COR-L47 (cell line): Measurements from ENCODE around the gene PRR35.
"Not testable (repeated sequence)": the region's sequence is repeated elsewhere in the genome, so short reads cannot be mapped to it uniquely, and the experiment has no call there.

ENCODE experiments used
- DNase-seq: peaks from one replicate; lab custom pipeline; 2025; lab: John Stamatoyannopoulos, UW

PRR35 gene

DNA sequence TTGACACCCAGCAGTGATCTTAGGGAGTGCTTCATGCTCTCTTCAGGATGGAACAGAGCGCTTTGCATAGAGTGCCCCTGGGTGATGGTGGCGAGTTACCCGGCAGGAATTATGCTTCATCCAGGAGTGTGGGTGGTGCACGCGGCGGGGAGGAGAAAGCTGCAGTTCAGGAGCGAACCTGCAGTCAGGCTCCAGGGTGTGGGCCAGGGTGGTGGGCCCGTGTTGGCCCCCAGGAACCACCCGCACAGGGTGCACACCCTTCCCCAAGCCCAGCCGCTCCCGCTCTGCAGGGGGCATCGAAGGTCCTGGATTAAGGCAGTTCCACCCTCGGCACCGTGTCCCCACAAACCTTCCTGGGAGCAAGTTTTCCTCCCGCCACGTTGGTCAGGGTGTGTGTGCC is 33.6 kb downstream of the PRR35 start:
- no peak for DNase-seq

DNA sequence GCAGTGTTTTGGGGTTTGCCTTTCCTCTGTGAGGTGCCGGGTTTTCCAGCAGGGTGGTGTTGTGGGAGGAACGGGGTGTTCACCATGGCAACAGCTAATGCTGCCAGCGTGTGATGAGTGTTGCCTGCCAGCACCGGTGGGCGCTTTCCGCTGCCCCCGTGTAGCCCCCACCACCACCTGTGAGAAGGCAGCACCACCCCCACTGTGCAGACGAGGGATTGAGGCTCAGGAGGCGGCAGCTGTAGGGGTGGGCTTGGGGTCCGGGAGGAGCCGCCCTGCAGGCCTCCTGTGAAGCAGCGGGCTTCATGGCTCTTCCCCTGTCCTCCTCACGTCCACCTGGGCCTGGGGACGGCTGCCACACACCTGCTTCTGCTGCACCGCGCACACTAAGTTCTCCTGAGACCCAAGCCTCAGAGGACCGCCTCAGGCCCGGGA is 34.9 kb downstream of the PRR35 start:
- no peak for DNase-seq

- no peak for DNase-seq
Observed at GRCh38 chr16:595942-596735, 35.9 kb downstream of the PRR35 start.

DNA sequence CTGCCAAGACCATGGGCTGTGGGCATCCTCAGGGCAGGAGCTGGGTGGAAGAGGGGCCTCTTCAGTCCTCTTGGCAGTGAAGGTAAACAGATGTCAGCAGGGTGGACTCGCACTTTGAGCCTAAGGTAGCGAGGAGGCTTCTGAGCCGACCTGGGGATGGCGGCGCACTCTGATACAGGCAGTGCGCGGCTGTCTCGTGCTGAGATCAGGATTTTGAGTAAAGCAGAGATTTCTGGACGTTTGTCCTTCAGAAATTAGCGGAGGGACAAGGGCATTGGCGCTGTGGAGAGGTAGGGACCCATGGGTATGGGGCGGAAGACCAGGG is 36.5 kb downstream of the PRR35 start:
- no peak for DNase-seq

DNA sequence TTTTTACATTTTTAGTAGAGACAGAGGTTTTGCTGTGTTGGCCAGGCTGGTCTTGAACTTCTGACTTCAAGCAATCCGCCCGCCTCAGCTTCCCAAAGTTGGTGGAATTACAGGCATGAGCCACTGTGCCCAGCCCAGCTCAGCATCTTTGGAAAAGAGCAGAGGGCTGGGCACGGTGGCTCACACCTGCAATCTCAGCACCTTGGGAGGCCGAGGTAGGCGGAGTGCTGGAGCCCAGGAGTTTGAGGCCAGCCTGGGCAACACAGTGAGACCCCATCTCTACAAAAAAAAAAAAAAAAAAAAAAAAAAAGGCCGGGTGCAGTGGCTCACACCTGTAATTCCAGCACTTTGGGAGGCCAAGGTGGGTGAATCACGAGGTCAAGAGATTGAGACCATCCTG is 37.5 kb downstream of the PRR35 start:
- not testable (repeated sequence) for DNase-seq

DNA sequence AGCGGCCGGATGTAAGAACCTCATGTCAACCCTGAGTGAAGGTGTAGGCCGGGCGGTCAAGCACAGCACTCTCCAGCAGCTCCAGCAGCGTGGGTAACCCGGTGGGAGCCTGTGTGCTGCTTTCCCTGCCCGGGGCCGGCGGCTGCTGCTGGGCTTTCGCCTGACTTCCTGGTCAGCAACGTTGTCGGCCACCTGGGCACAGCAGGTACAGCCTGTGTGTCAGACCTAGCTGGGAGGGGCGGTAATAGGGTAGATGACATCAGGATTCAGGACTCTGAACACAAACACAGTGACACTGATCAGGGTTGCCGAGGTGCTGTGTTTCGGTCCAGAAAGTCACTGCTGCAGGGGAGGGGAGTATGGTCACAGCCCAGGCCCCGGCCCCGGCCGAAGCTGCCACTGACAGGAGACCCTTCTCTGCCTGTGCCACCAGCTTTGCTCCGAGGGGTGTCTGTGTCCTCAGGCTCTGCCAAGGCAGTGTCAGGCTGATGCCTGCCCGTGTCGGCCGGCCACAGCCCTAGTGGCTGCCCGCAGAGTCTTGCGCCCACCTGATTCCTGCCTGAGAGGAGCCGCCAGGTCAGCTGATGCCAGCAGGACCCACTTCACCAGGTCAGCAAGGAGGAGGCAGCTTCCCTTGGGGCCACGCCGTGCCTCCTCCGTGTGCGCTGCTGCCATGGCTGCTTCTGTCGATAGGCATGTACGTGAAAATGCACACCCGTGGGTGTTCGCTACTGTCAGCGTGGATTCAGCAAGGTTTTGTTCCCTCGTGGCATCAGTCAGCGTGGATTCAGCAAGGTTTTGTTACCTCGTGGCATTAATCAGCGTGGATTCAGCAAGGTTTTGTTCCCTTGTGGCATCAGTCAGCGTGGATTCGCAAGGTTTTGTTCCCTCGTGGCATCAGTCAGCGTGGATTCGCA is 38.9 kb downstream of the PRR35 start:
- DNase-seq = no peak

DNA sequence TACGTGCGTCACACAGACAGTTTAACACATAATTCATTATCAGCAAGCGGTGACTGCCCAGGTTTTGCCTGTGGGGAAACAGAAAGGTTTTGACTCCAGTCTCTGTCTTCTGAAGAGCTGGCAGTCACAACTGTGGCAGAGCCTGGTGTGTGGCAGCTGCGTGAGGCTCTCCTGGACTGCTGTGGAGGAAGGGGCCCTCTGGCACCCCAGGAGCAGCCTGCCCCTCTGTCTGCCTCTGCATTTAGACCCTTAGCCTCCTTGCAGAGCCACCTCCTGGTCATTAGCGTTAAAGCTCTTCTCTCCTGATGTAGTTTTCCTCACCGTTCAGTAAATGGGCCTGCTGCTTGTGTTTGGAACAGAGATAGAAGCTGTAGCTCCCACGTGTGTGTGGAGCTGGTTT is 40.6 kb downstream of the PRR35 start:
- peak; percentile 24 for DNase-seq

GRCh38 chr16:603933-604332 is 43.7 kb downstream of the PRR35 start:
- DNase-seq = no peak

GRCh38 chr16:606656-607307 is 46.6 kb downstream of the PRR35 start:
- DNase-seq = no peak

DNA sequence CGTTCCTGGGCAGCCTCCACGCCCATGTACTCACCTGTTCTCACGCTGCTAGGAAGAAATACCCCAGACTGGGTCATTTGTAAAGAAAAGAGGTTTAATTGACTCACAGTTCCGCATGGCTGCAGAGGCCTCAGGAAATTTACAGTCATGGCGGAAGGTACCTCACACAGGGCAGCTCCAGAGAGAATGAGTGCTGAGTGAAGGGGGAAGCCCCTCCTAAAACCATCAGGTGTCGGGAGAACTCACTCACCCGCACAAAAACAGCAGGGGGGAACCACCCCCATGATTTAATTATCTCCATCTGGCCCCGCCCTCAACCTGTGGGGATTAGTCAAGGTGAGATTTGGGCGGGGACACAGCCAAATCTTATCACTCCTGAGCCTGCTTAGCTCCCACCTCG is 47.8 kb downstream of the PRR35 start:
- no peak for DNase-seq

DNA sequence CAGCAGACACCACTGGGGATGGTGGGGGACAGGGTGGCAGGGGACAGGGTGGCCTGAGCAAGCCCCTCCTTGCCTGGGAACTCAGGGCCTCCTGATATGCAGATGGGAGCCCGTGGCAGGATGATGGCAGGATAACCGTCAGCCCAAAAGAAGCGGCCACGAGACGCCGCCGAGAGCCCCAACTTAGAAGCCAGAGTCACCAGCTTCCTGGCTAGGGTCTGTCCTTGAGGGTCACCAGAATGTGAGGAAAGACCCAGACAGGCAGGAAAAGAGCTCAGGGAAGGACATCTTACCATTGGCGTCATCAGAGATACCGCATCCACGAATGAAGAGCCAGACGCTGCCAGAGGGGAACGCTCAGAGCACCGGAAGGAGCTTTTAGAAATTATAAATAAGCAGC is 49.1 kb downstream of the PRR35 start:
- no peak for DNase-seq

- DNase-seq = no peak
Observed at GRCh38 chr16:609984-610383, 49.8 kb downstream of the PRR35 start.

DNA sequence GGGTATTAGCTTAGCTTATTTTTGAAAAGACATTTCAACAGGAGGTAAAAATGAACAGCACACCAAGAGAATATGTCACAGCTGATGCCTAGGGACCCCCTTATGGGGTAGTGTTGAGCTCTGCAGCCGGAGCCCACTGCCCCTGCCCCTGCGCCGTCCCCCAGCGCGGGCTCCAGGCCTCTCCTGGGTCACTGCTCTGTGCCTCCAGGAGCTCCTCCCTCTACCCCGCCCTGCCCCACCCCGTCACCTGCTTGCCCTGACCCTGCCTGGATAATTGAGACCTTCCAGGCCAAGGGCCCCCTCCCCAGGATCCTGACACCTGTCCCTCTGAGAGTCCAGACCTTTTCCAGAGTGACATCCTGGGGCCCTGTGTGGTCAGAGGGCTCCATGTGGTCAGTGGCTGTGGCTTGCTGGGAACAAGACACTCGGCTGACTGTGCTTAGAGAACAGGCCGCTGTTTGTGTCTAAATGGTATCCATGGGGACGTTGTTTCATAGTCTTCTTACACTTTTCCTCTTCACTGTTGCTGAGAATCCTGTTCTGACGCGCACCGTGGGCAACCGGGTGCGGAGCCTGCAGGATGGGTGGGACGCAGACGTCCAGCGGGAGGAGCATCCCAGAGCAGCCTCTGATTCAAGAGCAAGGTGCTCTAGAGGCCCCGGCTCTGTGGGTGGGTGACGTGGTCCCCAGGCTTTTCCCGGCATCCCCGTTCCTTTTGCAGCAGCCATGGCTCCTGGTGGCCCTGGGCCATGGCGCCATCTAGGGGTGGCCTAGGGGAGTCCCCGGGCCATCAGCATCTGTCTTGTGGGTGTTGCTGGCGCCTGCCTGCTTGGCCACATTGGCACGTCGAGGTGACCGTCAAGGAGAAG is 50.6 kb downstream of the PRR35 start:
- no peak for DNase-seq

DNA sequence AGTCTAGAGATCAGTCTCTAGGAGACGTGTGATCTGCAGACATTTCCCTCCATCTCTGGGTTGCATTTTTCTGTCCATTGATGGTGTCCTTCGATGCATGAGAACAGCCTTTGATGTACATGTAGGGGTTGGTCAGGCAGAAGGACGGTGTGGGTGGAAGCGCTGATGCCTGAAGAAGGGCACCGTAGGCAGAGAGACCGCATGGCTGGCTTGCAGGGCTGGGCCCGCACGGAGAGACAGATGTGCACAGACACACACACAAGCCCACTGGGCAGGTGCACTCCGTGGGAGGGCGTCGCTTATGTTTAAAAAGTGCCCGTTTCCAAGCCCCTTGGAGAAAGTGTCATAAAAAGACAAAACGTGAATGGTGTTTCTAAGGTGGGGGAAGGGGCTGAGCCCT is 54.9 kb downstream of the PRR35 start:
- no peak for DNase-seq
